K562 (cell line): ENCODE data around the gene GPR180. TPM values are rescaled to one million over a fixed set of nuclear protein-coding genes. Genes with fewer than 3 reads are reported as not detected.
A peak's percentile ranks its signal among the peaks of the same experiment; 100 is the strongest.

Source experiments
- MYBL2 ChIP-seq, 2 experiments: fragments of 450-650 bp in 1 of 2; sonication (generic) in 1 of 2; formaldehyde crosslinking in 1 of 2; IDR thresholded peaks; 2 replicates each; pipeline versions ENCODE4 v1.6.1 to v1.8.1; 2017 to 2022; ENCODE audit warnings: borderline replicate concordance in 1 of 2, inconsistent platforms in 1 of 2, low read depth in 1 of 2, mild to moderate bottlenecking in 1 of 2, missing genetic modification reagents in 1 of 2, moderate library complexity in 1 of 2
- PHTF2 ChIP-seq: fragments of 250-450 bp; sonication (Bioruptor Pico); IDR thresholded peaks from 2 replicates; pipeline ENCODE4 v1.5.0; 2021; ENCODE audit warnings: mild to moderate bottlenecking
- RAD51 ChIP-seq: fragments of 450-650 bp; IDR thresholded peaks from 2 replicates; pipeline ENCODE4 v1.7.1; 2016; ENCODE audit warnings: low read depth, mild to moderate bottlenecking, borderline replicate concordance
- SMARCA4 ChIP-seq: fragments of 450-650 bp; IDR thresholded peaks from 2 replicates; pipeline ENCODE4 v1.6.1; 2016
- SP2 ChIP-seq: IDR thresholded peaks from 2 replicates; pipeline ENCODE4 v1.6.1; 2011; ENCODE audit warnings: mild to moderate bottlenecking, low read depth, low read length, moderate library complexity; ENCODE audit not compliant: poor library complexity, severe bottlenecking; ENCODE audit errors: extremely low read depth
- THAP7 ChIP-seq: fragments of 250-450 bp; sonication (Bioruptor Pico); IDR thresholded peaks from 2 replicates; pipeline ENCODE4 v1.5.0; 2021
- ZNF24 ChIP-seq: fragments of 450-650 bp; IDR thresholded peaks from 2 replicates; pipeline ENCODE4 v1.6.1; 2016
- ZNF449 ChIP-seq: fragments of 250-450 bp; sonication (Bioruptor Pico); IDR thresholded peaks from 2 replicates; pipeline ENCODE4 v1.8.0; 2022; ENCODE audit warnings: moderate library complexity, mild to moderate bottlenecking, inconsistent platforms
- polyA plus RNA-seq, 8 experiments: library from polyadenylated mRNA; depleted of rRNA in 4 of 8; stranded (reverse) in 5 of 8; unstranded in 3 of 8; fragments of >200 nt; fragmentation: Nextera tagmentation in 2 of 8; fragmentation: Illumina TruSeq in 1 of 8; extraction: Ambion mirVana in 2 of 8; extraction: Trizol in 1 of 8; gene quantifications; 2 replicates each; pipeline versions ENCODE4 v1.2.1 to v1.2.3, GENCODE V29; 2011 to 2014; ENCODE audit warnings: inconsistent platforms in 1 of 8, missing spikeins in 1 of 8
- total RNA-seq, 7 experiments: library from RNA; depleted of rRNA in 6 of 7; stranded (reverse); fragments of >200 nt in 6 of 7; fragmentation: Illumina TruSeq in 2 of 7; extraction: Trizol in 2 of 7; gene quantifications; 2 replicates each; pipeline versions ENCODE4 v1.2.1 to v1.2.3, GENCODE V29; 2011 to 2021; ENCODE audit warnings: low replicate concordance in 1 of 7
- TF ChIP-seq, protein P1 (sequence below), 2 experiments: fragments of 150-350 bp in 1 of 2; IDR thresholded peaks; 2 replicates each; pipeline ENCODE4 v1.6.1; 2012 to 2016; ENCODE audit warnings: low read depth in 2 of 2, low read length in 2 of 2, mild to moderate bottlenecking in 1 of 2, moderate library complexity in 1 of 2
- TF ChIP-seq, protein P2 (sequence below): fragments of 450-650 bp; IDR thresholded peaks from 2 replicates; pipeline ENCODE4 v1.6.1; 2016
- TF ChIP-seq, protein P3 (sequence below), 2 experiments: fragments of 450-650 bp; formaldehyde crosslinking in 1 of 2; IDR thresholded peaks; 2 replicates each; pipeline versions ENCODE4 v1.4.0 to v1.6.1; 2014 to 2020; ENCODE audit warnings: mild to moderate bottlenecking in 2 of 2, borderline replicate concordance in 1 of 2, low read depth in 1 of 2

Gene GPR180
- total and polyA plus RNA-seq, 9 of the 15 experiments (the other 6 are each of a cell fraction or from before 2014, with no cell fraction given), result 0.77 to 4.1 (median 1.8) TPM

DNA sequence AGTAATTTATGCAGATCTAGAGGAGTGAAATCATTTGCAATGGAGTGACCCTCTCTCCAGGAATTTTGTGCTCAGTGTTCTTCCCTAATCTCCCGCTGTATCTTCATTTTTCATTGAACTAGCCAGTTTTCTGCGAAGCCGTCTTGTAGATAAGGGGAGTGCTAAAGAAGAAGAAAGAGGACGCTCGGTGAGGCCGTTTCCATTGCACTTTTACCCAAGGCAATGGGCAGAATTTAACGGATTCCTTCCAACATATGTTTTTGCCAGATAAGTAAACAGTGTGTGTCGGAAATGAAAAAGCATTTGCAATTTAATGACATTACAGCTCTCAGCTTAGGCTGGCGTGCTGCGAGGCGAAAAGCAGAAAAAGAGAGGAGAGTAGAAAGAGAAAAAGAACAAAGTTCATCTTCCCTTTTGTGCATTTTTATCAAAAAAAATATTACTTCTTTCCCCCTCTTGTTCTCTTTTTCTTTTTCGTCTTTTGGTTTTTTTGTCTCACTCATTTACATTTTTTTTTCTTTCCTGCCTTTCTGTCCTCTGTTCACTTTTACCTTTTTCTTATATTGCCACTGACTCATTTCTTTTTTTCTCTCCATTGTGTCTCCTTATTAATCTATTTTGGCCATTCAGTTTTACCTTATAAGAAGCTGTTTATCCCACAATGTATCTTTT lies 60.8 kb downstream of the GPR180 start (continued):
- TF ChIP-seq, protein P1, sequence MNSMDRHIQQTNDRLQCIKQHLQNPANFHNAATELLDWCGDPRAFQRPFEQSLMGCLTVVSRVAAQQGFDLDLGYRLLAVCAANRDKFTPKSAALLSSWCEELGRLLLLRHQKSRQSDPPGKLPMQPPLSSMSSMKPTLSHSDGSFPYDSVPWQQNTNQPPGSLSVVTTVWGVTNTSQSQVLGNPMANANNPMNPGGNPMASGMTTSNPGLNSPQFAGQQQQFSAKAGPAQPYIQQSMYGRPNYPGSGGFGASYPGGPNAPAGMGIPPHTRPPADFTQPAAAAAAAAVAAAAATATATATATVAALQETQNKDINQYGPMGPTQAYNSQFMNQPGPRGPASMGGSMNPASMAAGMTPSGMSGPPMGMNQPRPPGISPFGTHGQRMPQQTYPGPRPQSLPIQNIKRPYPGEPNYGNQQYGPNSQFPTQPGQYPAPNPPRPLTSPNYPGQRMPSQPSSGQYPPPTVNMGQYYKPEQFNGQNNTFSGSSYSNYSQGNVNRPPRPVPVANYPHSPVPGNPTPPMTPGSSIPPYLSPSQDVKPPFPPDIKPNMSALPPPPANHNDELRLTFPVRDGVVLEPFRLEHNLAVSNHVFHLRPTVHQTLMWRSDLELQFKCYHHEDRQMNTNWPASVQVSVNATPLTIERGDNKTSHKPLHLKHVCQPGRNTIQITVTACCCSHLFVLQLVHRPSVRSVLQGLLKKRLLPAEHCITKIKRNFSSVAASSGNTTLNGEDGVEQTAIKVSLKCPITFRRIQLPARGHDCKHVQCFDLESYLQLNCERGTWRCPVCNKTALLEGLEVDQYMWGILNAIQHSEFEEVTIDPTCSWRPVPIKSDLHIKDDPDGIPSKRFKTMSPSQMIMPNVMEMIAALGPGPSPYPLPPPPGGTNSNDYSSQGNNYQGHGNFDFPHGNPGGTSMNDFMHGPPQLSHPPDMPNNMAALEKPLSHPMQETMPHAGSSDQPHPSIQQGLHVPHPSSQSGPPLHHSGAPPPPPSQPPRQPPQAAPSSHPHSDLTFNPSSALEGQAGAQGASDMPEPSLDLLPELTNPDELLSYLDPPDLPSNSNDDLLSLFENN (IDR thresholded peaks at IDR 0.05; ENCODE audit: low read depth in 2 of 2, low read length in 2 of 2), result no peak
- TF ChIP-seq SP2 (no peak), ZNF449 (CRISPR knock-in tag) (no peak), PHTF2 (CRISPR knock-in tag) (no peak), SMARCA4 (peak; percentile 95), RAD51 (0 out of 2 replicates have a peak, but pooled peaks have one; percentile 5), ZNF24 (no peak), MYBL2 (IDR thresholded peaks at IDR 0.05; ENCODE audit: low read depth) (no peak), MYBL2 (CRISPR knock-in tag; IDR thresholded peaks at IDR 0.05; ENCODE audit: borderline replicate concordance) (no peak), THAP7 (CRISPR knock-in tag) (no peak)
- TF ChIP-seq, protein P2, sequence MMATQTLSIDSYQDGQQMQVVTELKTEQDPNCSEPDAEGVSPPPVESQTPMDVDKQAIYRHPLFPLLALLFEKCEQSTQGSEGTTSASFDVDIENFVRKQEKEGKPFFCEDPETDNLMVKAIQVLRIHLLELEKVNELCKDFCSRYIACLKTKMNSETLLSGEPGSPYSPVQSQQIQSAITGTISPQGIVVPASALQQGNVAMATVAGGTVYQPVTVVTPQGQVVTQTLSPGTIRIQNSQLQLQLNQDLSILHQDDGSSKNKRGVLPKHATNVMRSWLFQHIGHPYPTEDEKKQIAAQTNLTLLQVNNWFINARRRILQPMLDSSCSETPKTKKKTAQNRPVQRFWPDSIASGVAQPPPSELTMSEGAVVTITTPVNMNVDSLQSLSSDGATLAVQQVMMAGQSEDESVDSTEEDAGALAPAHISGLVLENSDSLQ, result peak; percentile 21; the same call in 1 of the 2 replicates
- TF ChIP-seq, protein P3, sequence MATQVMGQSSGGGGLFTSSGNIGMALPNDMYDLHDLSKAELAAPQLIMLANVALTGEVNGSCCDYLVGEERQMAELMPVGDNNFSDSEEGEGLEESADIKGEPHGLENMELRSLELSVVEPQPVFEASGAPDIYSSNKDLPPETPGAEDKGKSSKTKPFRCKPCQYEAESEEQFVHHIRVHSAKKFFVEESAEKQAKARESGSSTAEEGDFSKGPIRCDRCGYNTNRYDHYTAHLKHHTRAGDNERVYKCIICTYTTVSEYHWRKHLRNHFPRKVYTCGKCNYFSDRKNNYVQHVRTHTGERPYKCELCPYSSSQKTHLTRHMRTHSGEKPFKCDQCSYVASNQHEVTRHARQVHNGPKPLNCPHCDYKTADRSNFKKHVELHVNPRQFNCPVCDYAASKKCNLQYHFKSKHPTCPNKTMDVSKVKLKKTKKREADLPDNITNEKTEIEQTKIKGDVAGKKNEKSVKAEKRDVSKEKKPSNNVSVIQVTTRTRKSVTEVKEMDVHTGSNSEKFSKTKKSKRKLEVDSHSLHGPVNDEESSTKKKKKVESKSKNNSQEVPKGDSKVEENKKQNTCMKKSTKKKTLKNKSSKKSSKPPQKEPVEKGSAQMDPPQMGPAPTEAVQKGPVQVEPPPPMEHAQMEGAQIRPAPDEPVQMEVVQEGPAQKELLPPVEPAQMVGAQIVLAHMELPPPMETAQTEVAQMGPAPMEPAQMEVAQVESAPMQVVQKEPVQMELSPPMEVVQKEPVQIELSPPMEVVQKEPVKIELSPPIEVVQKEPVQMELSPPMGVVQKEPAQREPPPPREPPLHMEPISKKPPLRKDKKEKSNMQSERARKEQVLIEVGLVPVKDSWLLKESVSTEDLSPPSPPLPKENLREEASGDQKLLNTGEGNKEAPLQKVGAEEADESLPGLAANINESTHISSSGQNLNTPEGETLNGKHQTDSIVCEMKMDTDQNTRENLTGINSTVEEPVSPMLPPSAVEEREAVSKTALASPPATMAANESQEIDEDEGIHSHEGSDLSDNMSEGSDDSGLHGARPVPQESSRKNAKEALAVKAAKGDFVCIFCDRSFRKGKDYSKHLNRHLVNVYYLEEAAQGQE (IDR thresholded peaks at IDR 0.05; ENCODE audit: borderline replicate concordance), result no peak; the same call in 1 of the 2 replicates
- TF ChIP-seq, protein P3 (CRISPR knock-in tag; IDR thresholded peaks at IDR 0.05; ENCODE audit: low read depth), result no peak
